GM21723 (cell line): Measurements from ENCODE around the gene LGR6.
"Not testable (repeated sequence)": the region's sequence is repeated elsewhere in the genome, so short reads cannot be mapped to it uniquely, and the experiment has no call there.

Experiments
- ATAC-seq: cut with Tn5 transposase; IDR thresholded peaks from one replicate; pipeline ENCODE4 v1.9.1; 2021; ENCODE audit warnings: mild to moderate bottlenecking, moderate library complexity; ENCODE audit not compliant: unreplicated experiment

LGR6 gene

GRCh38 chr1:202235003-202235660, 41.5 kb downstream of the LGR6 start:
- no peak for ATAC-seq

- ATAC-seq: peak; percentile 83
Measured at GRCh38 chr1:202235856-202236837, 42.5 kb downstream of the LGR6 start.

- ATAC-seq: no peak
Measured at GRCh38 chr1:202237052-202237451, 43.5 kb downstream of the LGR6 start.

DNA sequence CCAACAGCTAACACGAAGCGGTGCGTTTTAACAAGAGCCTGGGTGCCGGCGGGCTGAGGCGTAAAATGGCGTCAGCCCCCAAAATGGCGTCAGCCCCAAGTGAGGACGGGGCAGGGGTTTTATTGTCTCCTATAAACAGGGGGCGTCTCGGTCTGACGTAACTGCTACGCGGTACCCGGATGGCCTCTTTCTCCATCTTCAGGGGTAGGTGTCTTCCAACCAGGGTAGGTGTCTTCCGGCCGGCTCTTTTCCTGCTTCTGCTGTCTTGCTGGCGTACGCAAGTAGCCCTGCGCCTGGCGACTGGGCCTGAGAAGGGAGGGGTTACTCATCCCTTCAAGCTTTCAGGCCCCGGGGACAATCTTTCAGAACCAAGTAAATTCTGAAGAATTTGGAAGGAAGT, 45.3 kb downstream of the LGR6 start:
- ATAC-seq: no peak

- ATAC-seq: not testable (repeated sequence)
Measured at GRCh38 chr1:202240226-202240625, 46.6 kb downstream of the LGR6 start.

- no peak for ATAC-seq
Measured at GRCh38 chr1:202240956-202241355, 47.4 kb downstream of the LGR6 start.

DNA sequence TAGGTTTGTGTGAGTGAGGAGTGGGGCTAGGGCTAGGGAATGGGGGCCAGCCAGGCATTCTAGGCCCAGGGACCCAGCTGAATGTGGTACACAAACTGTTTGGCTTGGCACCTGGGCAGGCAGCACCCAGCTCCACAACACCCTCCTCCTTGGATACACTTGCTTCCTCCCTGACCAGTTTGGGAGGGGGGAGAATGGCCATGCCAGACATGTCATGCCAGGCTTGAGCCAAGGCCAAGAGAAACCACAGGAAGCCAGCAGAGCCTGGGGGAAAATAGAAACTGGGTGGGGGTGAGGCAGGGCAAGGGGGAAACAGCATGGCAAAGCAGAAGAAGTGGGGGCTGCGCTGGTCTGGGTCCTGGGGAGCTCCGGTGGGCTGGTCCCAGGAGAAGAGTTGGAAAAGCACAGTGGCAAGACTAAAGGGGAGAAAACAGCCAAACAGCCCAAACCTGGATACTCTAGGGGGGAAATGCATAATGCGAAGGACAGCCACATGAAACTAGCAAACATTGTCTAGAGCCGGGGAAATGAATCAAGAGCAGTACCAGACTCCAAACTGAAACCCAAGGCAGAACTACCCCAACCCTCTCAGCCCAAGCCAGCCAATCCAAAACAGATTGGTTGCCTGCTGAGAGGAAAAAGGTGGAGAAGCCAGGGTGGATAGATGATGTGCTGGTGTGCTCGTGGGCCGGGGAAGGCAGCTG, 47.9 kb downstream of the LGR6 start:
- no peak for ATAC-seq

- ATAC-seq: no peak
Measured at GRCh38 chr1:202242080-202242419, 48.5 kb downstream of the LGR6 start.

- no peak for ATAC-seq
Measured at GRCh38 chr1:202243006-202243405, 49.4 kb downstream of the LGR6 start.

DNA sequence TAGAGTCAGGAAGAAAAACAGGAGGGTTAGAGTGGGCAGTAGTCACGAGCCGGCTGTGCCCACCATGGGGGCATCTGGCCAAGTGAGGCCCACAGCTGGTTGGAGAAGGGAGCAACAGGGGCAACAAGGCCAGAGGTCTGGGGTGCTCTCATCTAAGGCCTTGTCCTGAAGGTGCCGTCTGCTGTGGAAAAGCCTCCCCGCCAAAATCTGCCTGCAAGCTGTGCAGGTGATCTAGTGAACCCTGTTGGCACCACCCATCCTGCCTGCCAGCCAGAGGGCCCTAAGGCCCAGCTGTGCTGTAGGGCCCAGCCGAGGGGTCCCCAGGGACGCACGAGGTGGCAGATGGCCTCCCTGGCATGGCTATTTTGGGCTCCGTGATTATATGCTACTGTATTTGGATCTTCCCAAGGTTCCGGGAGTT, 51.3 kb downstream of the LGR6 start:
- no peak for ATAC-seq

DNA sequence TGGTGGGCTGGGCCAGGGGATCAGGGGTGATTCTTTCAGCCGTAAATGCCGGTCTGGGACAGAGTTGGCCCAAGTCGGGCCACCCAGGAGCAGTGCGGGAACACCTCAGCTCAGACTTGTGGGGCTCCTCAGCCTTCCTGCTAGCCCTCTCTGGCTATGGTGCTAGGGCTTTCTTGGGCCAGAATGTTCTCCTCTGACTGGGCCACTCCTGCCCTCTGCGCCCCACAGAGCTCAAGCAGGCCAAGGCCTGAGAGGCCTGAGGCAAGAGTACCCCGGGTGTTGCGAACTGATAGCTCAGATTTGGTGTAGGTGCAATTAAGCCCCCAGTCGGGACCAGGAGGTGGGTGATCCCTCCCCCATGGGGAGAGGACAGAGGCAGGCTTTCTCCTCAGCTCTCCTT, 51.8 kb downstream of the LGR6 start:
- ATAC-seq: no peak

GRCh38 chr1:202247104-202247503, 53.5 kb downstream of the LGR6 start:
- no peak for ATAC-seq

DNA sequence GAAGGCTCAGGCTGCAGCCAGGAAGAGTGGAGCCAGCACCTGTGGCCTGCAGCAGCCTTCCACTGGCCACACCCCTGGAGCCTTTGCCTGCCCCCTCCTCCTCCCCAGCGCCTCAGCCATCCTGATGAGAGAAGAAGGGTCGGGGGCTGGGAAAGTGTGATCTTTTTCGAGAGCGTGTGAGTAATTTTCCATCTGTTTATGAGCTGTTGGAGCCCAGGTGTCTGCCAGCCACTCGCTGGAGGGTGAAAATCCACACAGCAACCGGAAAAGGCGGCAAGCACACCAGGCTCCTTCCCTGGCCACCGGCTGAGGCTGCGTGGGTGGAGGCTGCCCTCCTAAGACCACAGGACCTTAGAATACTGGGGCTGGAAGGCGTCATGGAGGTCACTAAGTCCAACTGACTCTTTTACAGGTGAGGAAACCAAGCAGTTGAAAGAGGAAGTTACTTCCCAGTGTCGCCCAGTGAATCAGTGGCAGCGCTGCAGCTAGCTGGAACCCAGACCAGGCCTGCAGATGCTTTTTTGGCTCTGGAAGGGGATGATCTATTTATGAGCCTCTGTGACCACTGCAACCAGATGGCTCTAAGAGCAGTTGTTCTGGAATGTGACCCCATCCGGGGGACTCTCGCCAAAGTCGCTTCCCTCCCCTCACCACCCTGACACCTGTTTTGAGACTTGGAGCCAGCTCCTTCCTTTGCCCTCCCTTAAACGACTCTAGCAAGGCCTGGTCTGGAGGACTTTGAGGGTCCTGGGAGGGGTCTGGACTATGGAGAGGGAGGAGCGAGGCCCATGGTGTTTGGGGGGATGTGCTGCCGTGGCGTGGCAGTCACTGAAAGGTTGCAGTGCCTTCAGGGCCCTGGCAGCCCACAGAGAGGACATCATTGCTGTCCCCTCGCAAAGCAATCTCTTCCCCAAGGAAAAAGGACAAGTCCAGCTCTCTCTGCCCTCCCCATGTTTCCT, 54.5 kb downstream of the LGR6 start:
- ATAC-seq: no peak

- no peak for ATAC-seq
Measured at GRCh38 chr1:202248861-202249260, 55.3 kb downstream of the LGR6 start.

- ATAC-seq: no peak
Measured at GRCh38 chr1:202249436-202249835, 55.8 kb downstream of the LGR6 start.

DNA sequence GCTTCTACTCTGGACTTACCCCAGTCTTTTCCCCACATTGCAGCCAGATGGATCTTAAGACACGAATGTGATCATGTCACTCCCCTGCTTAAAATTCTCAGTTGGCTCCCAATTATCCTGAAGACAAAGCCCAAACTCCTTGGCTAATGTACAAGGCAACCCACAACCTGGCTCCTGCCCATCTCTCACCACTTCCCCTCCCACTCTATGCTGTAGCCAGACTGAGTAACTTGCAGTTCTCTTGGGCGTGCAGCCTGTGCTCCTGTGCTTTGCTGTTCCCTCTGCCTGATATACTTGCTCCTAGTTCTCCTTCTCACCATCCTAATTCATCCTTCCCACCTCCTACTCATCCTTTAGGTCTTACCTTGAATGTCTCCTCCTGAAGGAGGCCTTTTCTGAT, 56.2 kb downstream of the LGR6 start:
- no peak for ATAC-seq

GRCh38 chr1:202250982-202251381, 57.4 kb downstream of the LGR6 start:
- no peak for ATAC-seq

- ATAC-seq: no peak
Measured at GRCh38 chr1:202251424-202252256, 58.0 kb downstream of the LGR6 start.

- no peak for ATAC-seq
Measured at GRCh38 chr1:202252271-202252670, 58.7 kb downstream of the LGR6 start.
